ENCODE results near the gene CCDC183.
A peak's percentile ranks its signal among the peaks of the same experiment; 100 is the strongest.
"Not testable (repeated sequence)": the region's sequence is repeated elsewhere in the genome, so short reads cannot be mapped to it uniquely, and the experiment has no call there.

The CCDC183 gene

DNA sequence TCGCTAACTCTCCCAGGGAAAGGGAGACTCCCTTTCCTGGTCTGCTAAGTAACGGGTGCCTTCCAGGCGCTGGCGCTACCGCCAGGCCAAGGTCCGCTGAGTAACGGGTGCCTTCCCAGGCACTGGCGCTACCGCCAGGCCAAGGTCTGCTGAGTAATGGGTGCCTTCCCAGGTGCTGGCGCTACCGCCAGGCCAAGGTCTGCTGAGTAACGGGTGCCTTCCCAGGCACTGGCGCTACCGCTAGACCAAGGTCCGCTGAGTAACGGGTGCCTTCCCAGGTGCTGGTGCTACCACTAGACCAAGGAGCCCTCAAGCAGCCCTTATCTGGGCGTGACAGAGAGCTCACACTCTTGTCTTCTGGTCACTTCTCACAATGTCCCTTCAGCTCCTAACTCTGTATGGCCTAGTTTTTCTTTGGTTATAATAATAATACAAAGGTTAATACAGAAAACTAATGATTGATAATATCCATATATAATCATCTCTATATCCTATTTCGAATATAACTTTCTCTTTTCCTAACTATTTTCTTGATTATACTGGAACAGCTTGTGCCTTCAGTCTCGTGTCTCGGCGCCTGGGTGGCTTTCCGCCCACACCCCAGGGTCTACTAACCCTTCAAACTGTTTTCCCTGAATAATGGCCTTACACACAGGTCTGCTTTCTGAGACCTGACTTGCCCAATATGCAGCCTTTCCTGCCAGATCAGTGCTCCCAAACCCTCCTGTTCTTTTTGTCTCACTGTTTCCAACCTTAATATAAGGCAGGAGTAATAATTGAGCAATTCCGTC, 10.4 kb upstream of the CCDC183 start:
- DNase-seq (ENCODE audit: low spot score) = not testable (repeated sequence)

GRCh38 chr9:136786451-136786850, 9.7 kb upstream of the CCDC183 start:
- DNase-seq (ENCODE audit: low spot score) = no peak

DNA sequence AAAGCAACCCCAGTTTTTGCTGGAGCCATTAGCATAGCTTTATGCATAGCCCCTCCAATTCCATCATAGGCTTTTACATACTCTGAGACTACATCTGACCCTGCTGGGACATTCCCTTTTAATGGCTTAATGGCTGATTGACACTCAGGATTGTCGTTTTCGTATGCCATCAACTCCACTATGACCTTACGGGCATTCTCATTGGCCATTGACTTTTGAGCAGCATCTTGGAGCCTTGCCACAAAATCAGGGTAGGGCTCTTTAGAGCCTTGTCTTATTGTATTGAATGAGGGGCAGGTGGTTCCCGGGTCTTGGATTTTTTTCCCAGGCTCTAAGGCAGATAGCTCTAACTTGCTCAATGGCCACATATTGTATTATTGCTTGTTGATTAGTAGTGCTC, 9.2 kb upstream of the CCDC183 start:
- not testable (repeated sequence) for DNase-seq (ENCODE audit: low spot score)

- DNase-seq (ENCODE audit: low spot score) = peak; percentile 82
Observed at GRCh38 chr9:136787690-136788400, 8.3 kb upstream of the CCDC183 start.

DNA sequence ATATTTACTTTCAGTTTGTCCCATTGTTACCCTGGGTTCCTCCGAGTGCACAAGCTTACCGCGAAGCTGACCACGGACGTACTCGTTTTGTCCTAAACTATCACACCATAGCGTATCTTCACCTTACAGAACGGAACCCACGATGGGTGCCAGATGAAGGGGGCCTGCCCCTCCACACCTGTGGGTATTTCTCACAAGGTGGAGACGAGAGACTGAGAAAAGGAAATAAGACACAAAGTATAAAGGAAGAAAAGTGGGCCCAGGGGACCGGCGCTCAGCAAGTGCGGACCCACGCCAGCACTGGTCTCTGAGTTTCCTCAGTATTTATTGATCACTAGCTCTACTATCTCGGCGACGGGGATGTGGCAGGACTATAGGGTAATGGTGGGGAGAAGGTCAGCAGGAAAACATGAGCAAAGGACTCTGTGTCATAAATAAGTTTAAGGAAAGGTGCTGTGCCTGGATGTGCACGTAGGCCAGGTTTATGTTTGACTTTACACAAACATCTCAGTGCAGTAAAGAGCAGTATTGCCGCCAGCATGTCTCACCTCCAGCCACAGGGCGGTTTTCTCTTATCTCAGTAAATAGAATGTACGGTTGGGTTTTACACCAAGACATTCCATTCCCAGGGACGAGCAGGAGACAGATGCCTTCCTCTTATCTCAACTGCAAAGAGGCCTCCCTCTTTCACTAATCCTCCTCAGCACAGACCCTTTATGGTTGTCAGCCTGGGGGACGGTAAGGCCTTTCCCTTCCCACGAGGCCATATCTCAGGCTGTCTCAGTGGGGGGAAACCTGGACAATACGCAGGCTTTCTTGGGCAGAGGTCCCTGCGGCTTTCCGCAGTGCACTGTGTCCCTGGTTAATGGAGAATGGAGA, 7.3 kb upstream of the CCDC183 start:
- not testable (repeated sequence) for DNase-seq (ENCODE audit: low spot score)

DNA sequence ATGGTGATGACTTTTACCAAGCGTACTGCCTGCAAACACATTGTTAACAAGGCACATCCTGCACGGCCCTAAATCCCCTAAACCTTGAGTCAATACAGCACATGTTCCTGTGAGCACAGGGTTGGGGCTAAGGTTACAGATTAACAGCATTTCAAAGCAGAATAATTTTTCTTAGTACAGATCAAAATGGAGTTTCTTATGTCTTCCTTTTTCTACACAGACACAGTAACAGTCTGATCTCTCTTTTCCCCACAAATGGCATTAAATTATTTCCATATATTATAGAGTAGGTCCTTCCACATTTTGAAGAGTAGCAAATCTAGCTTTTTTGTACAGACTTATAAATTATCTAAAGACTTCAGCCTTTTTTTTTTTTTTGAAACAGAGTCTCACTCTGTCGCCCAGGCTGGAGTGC, 6.6 kb upstream of the CCDC183 start:
- no peak for DNase-seq (ENCODE audit: low spot score)

DNA sequence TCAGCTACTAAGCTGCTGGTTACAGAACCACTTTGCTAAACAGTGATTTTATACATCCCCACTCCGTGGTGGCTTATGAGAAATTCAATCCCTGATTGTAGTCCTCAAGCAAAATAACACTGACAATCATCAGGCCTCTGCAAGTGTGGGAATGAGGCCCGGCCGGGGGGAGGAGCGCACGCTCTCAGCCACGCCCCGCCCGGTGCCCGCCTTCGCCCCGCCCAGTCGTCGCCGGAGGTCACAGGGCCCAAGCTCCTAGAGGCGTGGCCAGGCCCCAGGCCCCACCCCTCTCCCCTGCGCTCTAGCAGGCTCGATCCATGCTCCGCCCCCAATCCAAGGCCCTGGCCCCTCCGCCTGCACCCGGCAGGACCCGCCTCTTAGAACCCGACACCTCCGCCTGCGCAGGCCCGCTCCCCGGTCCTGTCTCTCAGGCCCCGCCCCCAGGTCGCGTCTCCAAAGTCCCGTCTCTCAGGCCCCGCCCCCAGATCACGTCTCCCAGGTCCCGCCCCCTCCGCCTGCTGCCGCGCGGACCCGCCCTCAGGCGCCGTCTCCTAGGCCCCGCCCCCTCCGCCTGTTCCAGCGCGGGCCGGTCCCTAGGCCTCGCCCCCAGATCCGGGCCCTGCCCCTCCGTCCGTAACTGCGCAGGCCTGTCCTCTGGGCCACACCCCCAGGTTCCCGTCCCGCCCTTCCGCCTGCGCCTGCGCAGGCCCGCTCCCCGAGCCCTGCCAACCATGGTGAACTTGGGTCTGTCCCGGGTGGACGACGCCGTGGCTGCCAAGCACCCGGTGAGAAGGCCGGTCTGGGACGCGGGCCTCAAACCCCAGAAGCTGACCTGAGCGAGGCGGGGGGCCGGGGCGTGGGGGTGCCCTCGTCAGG, 5.3 kb upstream of the CCDC183 start, which contains the start of gene TMEM141:
TMEM141 (plus strand) TSS at position 705 of the 876 bp plus-strand sequence; CDS start at position 732, 27 bp downstream.
- DNase-seq (ENCODE audit: low spot score) = peak; percentile 93

- DNase-seq (ENCODE audit: low spot score) = peak; percentile 76
Observed at GRCh38 chr9:136791516-136792276, 4.4 kb upstream of the CCDC183 start.

GRCh38 chr9:136792321-136793085, 3.6 kb upstream of the CCDC183 start:
- DNase-seq (ENCODE audit: low spot score) = no peak

- no peak for DNase-seq (ENCODE audit: low spot score)
Observed at GRCh38 chr9:136793086-136793946, 2.8 kb upstream of the CCDC183 start.

GRCh38 chr9:136794281-136794999, 1.7 kb upstream of the CCDC183 start:
- DNase-seq (ENCODE audit: low spot score) = no peak

GRCh38 chr9:136795000-136795348, 1.2 kb upstream of the CCDC183 start:
- DNase-seq (ENCODE audit: low spot score) = no peak

DNA sequence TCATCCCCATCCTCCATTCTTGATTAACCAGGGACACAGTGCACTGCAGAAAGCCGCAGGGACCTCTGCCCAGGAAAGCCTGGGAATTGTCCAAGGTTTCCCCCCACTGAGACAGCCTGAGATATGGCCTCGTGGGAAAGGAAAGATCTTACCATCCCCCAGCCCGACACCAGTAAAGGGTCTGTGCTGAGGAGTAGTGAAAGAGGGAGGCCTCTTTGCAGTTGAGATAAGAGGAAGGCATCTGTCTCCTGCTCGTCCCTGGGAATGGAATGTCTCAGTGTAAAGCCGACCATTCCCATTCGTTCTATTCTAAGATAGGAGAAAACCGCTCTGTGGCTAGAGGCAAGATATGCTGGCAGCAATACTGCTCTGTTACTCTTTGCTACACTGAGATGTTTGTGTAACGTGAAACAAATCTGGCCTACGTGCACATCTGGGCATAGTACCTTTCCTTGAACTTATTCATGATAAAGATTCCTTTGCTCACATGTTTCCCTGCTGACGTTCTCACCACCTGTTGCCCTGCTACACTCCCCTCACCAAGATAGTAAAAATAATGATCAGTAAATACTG, 723 bp downstream of the CCDC183 start:
- not testable (repeated sequence) for DNase-seq (ENCODE audit: low spot score)

GRCh38 chr9:136798708-136799078, 2.6 kb downstream of the CCDC183 start:
- DNase-seq (ENCODE audit: low spot score) = no peak

- DNase-seq (ENCODE audit: low spot score) = no peak
Observed at GRCh38 chr9:136799079-136799853, 3.1 kb downstream of the CCDC183 start.

DNA sequence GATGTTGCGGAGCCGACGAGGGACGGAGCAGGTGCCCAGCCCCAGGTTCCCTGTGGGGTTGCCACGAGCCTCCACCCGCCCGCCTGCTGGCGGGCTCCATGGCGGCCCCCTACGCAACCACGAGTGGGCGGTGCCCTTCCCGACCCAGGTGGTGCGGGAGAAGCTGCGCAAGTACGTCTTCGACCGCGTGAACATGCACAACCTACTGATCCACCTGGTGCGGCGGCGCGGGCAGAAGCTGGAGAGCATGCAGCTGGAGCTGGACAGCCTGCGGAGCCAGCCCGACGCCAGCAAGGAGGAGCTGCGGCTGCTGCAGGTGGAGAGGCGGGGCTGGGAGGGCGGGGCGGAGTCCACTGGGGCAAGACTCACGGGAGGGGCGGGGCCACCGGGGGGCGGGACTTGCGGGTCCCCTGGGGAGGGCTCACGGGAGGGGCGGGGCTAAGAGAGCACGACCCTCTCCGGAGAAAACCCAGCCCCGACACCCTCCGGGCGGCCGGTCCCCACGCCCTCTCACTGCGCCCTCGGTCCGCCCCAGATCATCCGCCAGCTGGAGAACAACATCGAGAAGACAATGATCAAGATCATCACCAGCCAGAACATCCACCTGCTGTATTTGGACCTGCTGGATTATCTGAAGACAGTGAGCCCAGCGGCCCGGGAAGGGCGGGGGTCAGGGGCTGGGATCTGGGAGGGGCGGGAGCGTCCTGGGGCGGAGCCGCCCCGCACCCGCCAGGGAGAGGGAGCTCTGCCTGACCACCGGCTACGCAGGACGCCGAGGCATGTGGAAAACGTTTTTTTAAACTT, 3.9 kb downstream of the CCDC183 start:
- peak; percentile 87 for DNase-seq (ENCODE audit: low spot score)
